Panc1 (cell line): ENCODE measurements around the gene ADTRP. TPM values are rescaled to one million over a fixed set of nuclear protein-coding genes. Genes with fewer than 3 reads are reported as not detected.

Experiments used
- ATAC-seq: fragments of 200-7000 bp; cut with Tn5 transposase; 2 replicates; pipeline ENCODE4 v1.9.1; 2020; ENCODE audit warnings: mild to moderate bottlenecking, moderate library complexity
- BruUV-seq: library from RNA; stranded (reverse); fragments of 400-500 nt; replicated peaks from 2 replicates; lab custom pipeline; 2021; lab: Mats Ljungman, UMichigan
- CTCF ChIA-PET: fragments of 300-600 bp; sonication (Branson Sonifier 250); formaldehyde crosslinking; loops from one replicate; lab custom pipeline; 2022; ENCODE audit warnings: antibody characterized with exemption; lab: Charles Lee
- POLR2A ChIA-PET: fragments of 300-600 bp; sonication (Branson Sonifier 250); formaldehyde crosslinking; loops from one replicate; lab custom pipeline; 2022; ENCODE audit warnings: antibody characterized with exemption; lab: Charles Lee
- DNase-seq: peaks from one replicate; pipeline ENCODE4 v3.0.0-alpha.2; 2010; ENCODE audit warnings: low read depth, low spot score
- H3K27ac ChIP-seq: 2 replicates; pipeline ENCODE4 v1.5.1; 2011; ENCODE audit warnings: mild to moderate bottlenecking, low read length, inconsistent platforms
- H3K27me3 ChIP-seq: fragments of 200-500 bp; sonication (Bioruptor generic); 2 replicates; pipeline ENCODE4 v1.6.0; 2014; ENCODE audit warnings: low read length, inconsistent platforms; ENCODE audit not compliant: control insufficient read depth, insufficient read depth
- H3K36me3 ChIP-seq: fragments of 200-500 bp; sonication (Bioruptor generic); 2 replicates; pipeline ENCODE4 v1.5.1; 2014; ENCODE audit warnings: inconsistent platforms, mild to moderate bottlenecking, low read length, moderate library complexity; ENCODE audit not compliant: control insufficient read depth, insufficient read depth
- H3K4me1 ChIP-seq: 2 replicates; pipeline ENCODE4 v1.5.1; 2011; ENCODE audit warnings: inconsistent platforms, mild to moderate bottlenecking, low read length, moderate library complexity; ENCODE audit not compliant: control insufficient read depth, insufficient read depth
- H3K4me3 ChIP-seq, 2 experiments: 2 replicates each; pipeline ENCODE4 v1.5.1; 2011 to 2012; ENCODE audit warnings: low read depth in 2 of 2, low read length in 2 of 2, mild to moderate bottlenecking in 2 of 2, inconsistent platforms in 1 of 2, moderate library complexity in 1 of 2
- H3K9me3 ChIP-seq: fragments of 200-500 bp; sonication (Bioruptor generic); 2 replicates; pipeline ENCODE4 v1.5.1; 2014; ENCODE audit warnings: low read depth, mild to moderate bottlenecking, inconsistent platforms, low read length, moderate library complexity; ENCODE audit not compliant: control insufficient read depth, insufficient read depth
- CTCF ChIP-seq: fragments of 450-650 bp; IDR thresholded peaks from 2 replicates; pipeline ENCODE4 v1.5.1; 2017; ENCODE audit warnings: mild to moderate bottlenecking
- POLR2AphosphoS5 ChIP-seq: IDR thresholded peaks from 2 replicates; pipeline ENCODE4 v1.6.1; 2012; ENCODE audit warnings: mild to moderate bottlenecking, low read depth, low read length, moderate library complexity
- REST ChIP-seq, 2 experiments: IDR thresholded peaks; 2 replicates each; pipeline ENCODE4 v1.6.1; 2011 to 2012; ENCODE audit warnings: low read depth in 2 of 2, control low read depth in 1 of 2, low read length in 1 of 2, mild to moderate bottlenecking in 1 of 2, moderate library complexity in 1 of 2; ENCODE audit not compliant: insufficient read depth in 1 of 2
- SIN3A ChIP-seq: IDR thresholded peaks from 2 replicates; pipeline ENCODE4 v1.6.1; 2012; ENCODE audit warnings: low read depth, mild to moderate bottlenecking, low read length, moderate library complexity, borderline replicate concordance; ENCODE audit not compliant: insufficient read depth
- TCF7L2 ChIP-seq: IDR thresholded peaks from 2 replicates; pipeline ENCODE4 v1.6.1; 2011; ENCODE audit warnings: mild to moderate bottlenecking, low read depth, low read length, inconsistent platforms
- in situ Hi-C: cut with HindIII; loops from 2 replicates; pipeline ENCODE4 v1.10.0; 2016; ENCODE audit warnings: low sequenced_read_pairs, low pct_unique_long_range_greater_than_20kb
- intact Hi-C: fragments of 100-400 bp; cut with micrococcal nuclease; formaldehyde crosslinking; loops from one replicate; pipeline ENCODE4 v1.10.0; 2022; ENCODE audit not compliant: unreplicated experiment
- total RNA-seq: library from RNA; stranded (reverse); gene quantifications from one replicate; pipeline ENCODE4 v1.2.1, GENCODE V29; 2021; ENCODE audit not compliant: unreplicated experiment

ADTRP gene
- total RNA-seq, 1 experiment from 2014 or later = not detected

DNA sequence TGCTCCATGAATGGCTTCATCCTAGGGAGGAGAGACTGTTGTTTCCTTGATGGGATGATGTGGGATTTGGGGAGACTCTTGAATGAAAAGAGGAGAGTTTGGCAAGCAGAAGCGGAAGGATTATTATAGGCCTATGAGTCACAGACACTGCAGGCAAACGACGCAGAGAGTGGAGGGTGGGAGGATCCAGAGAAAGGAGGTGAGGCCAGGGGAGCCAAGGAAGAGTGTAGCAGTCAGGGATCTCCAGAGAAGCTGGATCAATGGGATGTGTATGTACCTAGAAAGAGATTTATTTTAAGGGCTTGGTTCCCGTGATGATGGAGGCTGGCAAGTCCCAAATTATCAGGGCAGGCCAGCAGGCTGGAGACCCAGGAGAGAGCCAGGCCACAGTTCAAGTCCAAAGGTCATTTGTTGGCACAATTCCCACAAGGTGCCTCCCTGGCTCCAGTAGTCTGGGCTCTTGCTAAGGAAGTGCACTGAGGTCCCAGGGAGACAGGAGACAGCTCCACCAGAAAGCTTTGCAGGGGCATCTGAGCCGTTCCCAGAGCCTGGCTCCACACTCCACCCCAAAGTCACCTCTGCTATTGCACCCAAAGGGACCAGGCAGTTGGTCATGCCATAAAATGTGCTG, 76.0 kb downstream of the ADTRP start:
- CTCF ChIA-PET = no interaction called here

GRCh38 chr6:11702089-11702488, 76.5 kb downstream of the ADTRP start:
- H3K36me3 ChIP-seq = no peaks in the 10 kb centered on the region
- in situ Hi-C loops (no loop called here), intact Hi-C loops (no loop called here)
- no peak overlapping the region for H3K27ac ChIP-seq
- POLR2A ChIA-PET = no interaction called here
- CTCF ChIA-PET = no interaction called here
- H3K4me1 ChIP-seq = no peaks in the 10 kb centered on the region
- no peak for DNase-seq
- no peak for ATAC-seq
- no peaks in the 10 kb centered on the region for H3K27me3 ChIP-seq
- TF ChIP-seq SIN3A = no peak
- no peak for TF ChIP-seq REST (IDR thresholded peaks at IDR 0.05; ENCODE audit: insufficient read depth in 1 of 2, low read depth in 2 of 2, low read length in 1 of 2)
- no peak for TF ChIP-seq POLR2AphosphoS5
- no peak for TF ChIP-seq CTCF
- no peak for TF ChIP-seq TCF7L2
- H3K4me3 ChIP-seq = no peak overlapping the region
- BruUV-seq = no TSS peak
- H3K9me3 ChIP-seq = no peaks in the 10 kb centered on the region

More for the DNA sequence above, 76.0 kb downstream of the ADTRP start:
- Histone ChIP-seq H3K27ac (no peak overlapping the region), H3K4me1 (no peaks in the 10 kb centered on the region), H3K27me3 (no peaks in the 10 kb centered on the region), H3K4me3 (no peak overlapping the region), H3K9me3 (no peaks in the 10 kb centered on the region), H3K36me3 (no peaks in the 10 kb centered on the region)
- ATAC-seq = no peak
- intact Hi-C loops (no loop called here), in situ Hi-C loops (no loop called here)
- no peak for TF ChIP-seq TCF7L2
- TF ChIP-seq CTCF = no peak
- no peak for TF ChIP-seq POLR2AphosphoS5
- no peak for TF ChIP-seq SIN3A
- TF ChIP-seq REST (IDR thresholded peaks at IDR 0.05; ENCODE audit: insufficient read depth in 1 of 2, low read depth in 2 of 2, low read length in 1 of 2) = no peak
- no peak for DNase-seq
- POLR2A ChIA-PET = no interaction called here
- BruUV-seq = no TSS peak
